Measurements from ENCODE around the gene KLF6. TPM values are rescaled to one million over a fixed set of nuclear protein-coding genes. Genes with fewer than 3 reads are reported as not detected.

KLF6 gene
- total and polyA plus RNA-seq, 9 of the 15 experiments (the other 6 are each of a cell fraction or from before 2014, with no cell fraction given) = 3.2 to 23.9 (median 8.0) TPM

GRCh38 chr10:3833046-3833445 is 48.0 kb upstream of the KLF6 start:
- no TSS peak for BruUV-seq (replicated peaks)
- no peaks in the 10 kb centered on the region for H4K20me1 ChIP-seq (replicated peaks; ENCODE audit: control insufficient read depth, insufficient read depth, low read length)
- H3K36me3 ChIP-seq (ENCODE audit: control insufficient read depth, insufficient read depth, low read length) = no peaks in the 10 kb centered on the region
- no peak overlapping the region for H2AFZ ChIP-seq (ENCODE audit: low read depth, low read length)
- no peaks in the 10 kb centered on the region for H3K27me3 ChIP-seq (ENCODE audit: control insufficient read depth in 2 of 2, insufficient read depth in 2 of 2, low read length in 2 of 2)
- H3K4me3 ChIP-seq = no peak overlapping the region
- no peak for FAIRE-seq
- POLR2A ChIA-PET = interaction anchor here (0.6 to 1.6 kb wide), 2 partner anchors 48 to 100 kb away, joined by 3 to 9 read pairs; partner anchors contain the start of gene KLF6
- no peaks in the 10 kb centered on the region for H3K9me3 ChIP-seq (replicated peaks; ENCODE audit: control insufficient read depth, insufficient read depth, low read depth, low read length)
- no peak overlapping the region for H3K4me2 ChIP-seq (ENCODE audit: insufficient read depth, low read length)
- H3K27ac ChIP-seq (ENCODE audit: extremely low read depth, low read depth, low read length) = no peak overlapping the region
- peaks cover 8 to 31% of the 10 kb centered on the region in 2 experiments; a peak in 4 of 5 replicates for H3K4me1 ChIP-seq (replicated peaks in 1 of 2; ENCODE audit: control insufficient read depth in 2 of 2, insufficient read depth in 2 of 2, low read length in 2 of 2)
- no peak for ATAC-seq
- intact Hi-C loops (cut with micrococcal nuclease) = no loop called here
- CTCF ChIA-PET (ENCODE audit: low intra/inter-chr PET ratio) = no interaction called here
- 77% methylated on average over 6 of the region's 6 CpGs for WGBS (ENCODE audit: insufficient coverage, low coverage, missing lambda C conversion rate)
- H3K9me1 ChIP-seq (ENCODE audit: control insufficient read depth, insufficient read depth, low read length) = no peaks in the 10 kb centered on the region
- no peak overlapping the region for H3K9ac ChIP-seq (ENCODE audit: insufficient read depth in 1 of 2, low read depth in 2 of 2, low read length in 2 of 2)
- in situ Hi-C loops (cut with MboI) = no loop called here
- DNase-seq (ENCODE audit: extremely low read depth in 1 of 4, low spot score in 3 of 4) = no peak
- no peaks in the 10 kb centered on the region for H3K79me2 ChIP-seq (ENCODE audit: control insufficient read depth, insufficient read depth, low read length)
- TF ChIP-seq BRF2 (IDR thresholded peaks at IDR 0.05; ENCODE audit: borderline replicate concordance, insufficient read depth, insufficient read length) = no peak
- TF ChIP-seq SNIP1 (IDR thresholded peaks at IDR 0.05; ENCODE audit: low read depth) = no peak
- TF ChIP-seq ZNF174 (CRISPR knock-in tag; IDR thresholded peaks at IDR 0.05) = no peak
- TF ChIP-seq SPI1 (IDR thresholded peaks at IDR 0.05; ENCODE audit: borderline replicate concordance, low read depth, low read length) = no peak
- no peak for TF ChIP-seq MGA (IDR thresholded peaks at IDR 0.05)
- TF ChIP-seq PRPF4 (IDR thresholded peaks at IDR 0.05; ENCODE audit: insufficient read depth, low read depth, low read length, poor library complexity, severe bottlenecking) = no peak
- TF ChIP-seq TBP (optimal IDR thresholded peaks at IDR 0.05; ENCODE audit: low read depth, low read length) = no peak
- no peak for TF ChIP-seq ZBTB43 (CRISPR knock-in tag; IDR thresholded peaks at IDR 0.05)

All from K562 (cell line).